Stomach (tissue), 9 donors: ENCODE results near the gene INSM1. TPM values are rescaled to one million over a fixed set of nuclear protein-coding genes. Genes with fewer than 3 reads are reported as not detected.

ENCODE experiments used
- DNase-seq, 2 donors: peaks; one replicate each; pipeline versions ENCODE4 v3.0.0 to v3.0.0-alpha.2; 2013 to 2019
- H3K27ac ChIP-seq, 5 donors: fragments of 200-600 bp in 4 of 5; sonication (generic) in 4 of 5; one replicate each; pipeline ENCODE4 v1.5.1; 2013 to 2019; ENCODE audit warnings: mild to moderate bottlenecking in 1 of 5, moderate library complexity in 1 of 5
- H3K27me3 ChIP-seq, 3 donors: fragments of 200-600 bp; sonication (generic); one replicate each; pipeline ENCODE4 v1.5.1; 2017 to 2019; ENCODE audit warnings: mixed run types in 1 of 3
- H3K36me3 ChIP-seq, 4 donors: fragments of 200-600 bp; sonication (generic); 1 replicate in 3 of 4; 2 replicates in 1 of 4; pipeline ENCODE4 v1.5.1; 2016 to 2019
- H3K4me1 ChIP-seq, 4 donors: fragments of 200-600 bp; sonication (generic); one replicate each; pipeline ENCODE4 v1.5.1; 2016 to 2019
- H3K4me3 ChIP-seq, 4 donors: fragments of 200-600 bp; sonication (generic) in 3 of 4; one replicate each; pipeline ENCODE4 v1.5.1; 2016 to 2019; ENCODE audit warnings: mild to moderate bottlenecking in 1 of 4
- H3K9me3 ChIP-seq, 4 donors: fragments of 200-600 bp; sonication (generic); one replicate each; pipeline ENCODE4 v1.5.1; 2016 to 2019
- EP300 ChIP-seq: sonication (generic); formaldehyde crosslinking; IDR thresholded peaks from one replicate; pipeline ENCODE4 v1.6.1; 2017; ENCODE audit warnings: antibody characterized with exemption
- POLR2A ChIP-seq, 4 donors: fragments of 450-650 bp; IDR thresholded peaks; one replicate each; pipeline ENCODE4 v1.6.1; 2016; ENCODE audit warnings: antibody characterized with exemption in 4 of 4, control low read depth in 2 of 4, mild to moderate bottlenecking in 1 of 4, moderate library complexity in 1 of 4
- POLR2AphosphoS5 ChIP-seq, 3 donors: sonication (generic); formaldehyde crosslinking; IDR thresholded peaks; one replicate each; pipeline ENCODE4 v1.6.1; 2016; ENCODE audit warnings: antibody characterized with exemption in 3 of 3
- WGBS, 5 donors: extraction: QIAGEN DNeasy Blood & Tissue Kit in 3 of 5; methylation state at CpG; one replicate each; pipeline versions ENCODE4 v1.1.5 to v1.1.7; 2013 to 2018; 5-methylcytosine and 5-hydroxymethylcytosine counted together
- intact Hi-C: fragments of 100-400 bp; cut with DNase I; formaldehyde crosslinking; loops from one replicate; pipeline ENCODE4 v1.15.1; 2023; ENCODE audit warnings: low total_unique reads
- polyA plus RNA-seq, 3 donors: library from polyadenylated mRNA; stranded (reverse); fragments of 200-250 nt; gene quantifications; one replicate each; pipeline ENCODE4 v1.2.3, GENCODE V29; 2013
- total RNA-seq, 5 donors: library from RNA; depleted of rRNA; stranded (reverse); fragments of >200 nt; gene quantifications; one replicate each; pipeline versions ENCODE4 v1.1.0 to v1.2.3, GENCODE V29; 2014 to 2016
- TF ChIP-seq, protein P1 (sequence below), 7 experiments: fragments of 450-650 bp in 4 of 7; fragments of 200-600 bp in 3 of 7; sonication (generic) in 3 of 7; IDR thresholded peaks; one replicate each; pipeline ENCODE4 v1.5.1; 2016 to 2019; ENCODE audit warnings: antibody characterized with exemption in 7 of 7, control low read depth in 2 of 7, mild to moderate bottlenecking in 1 of 7
- donor health status: healthy with polysubstance abuse.
- donor health status: Bipolar disorder and iron deficiency.
- donor health status: healthy.

The INSM1 gene
- total and polyA plus RNA-seq, 8 donors = 0.48 to 23.2 (median 2.0) TPM; not detected in 3

DNA sequence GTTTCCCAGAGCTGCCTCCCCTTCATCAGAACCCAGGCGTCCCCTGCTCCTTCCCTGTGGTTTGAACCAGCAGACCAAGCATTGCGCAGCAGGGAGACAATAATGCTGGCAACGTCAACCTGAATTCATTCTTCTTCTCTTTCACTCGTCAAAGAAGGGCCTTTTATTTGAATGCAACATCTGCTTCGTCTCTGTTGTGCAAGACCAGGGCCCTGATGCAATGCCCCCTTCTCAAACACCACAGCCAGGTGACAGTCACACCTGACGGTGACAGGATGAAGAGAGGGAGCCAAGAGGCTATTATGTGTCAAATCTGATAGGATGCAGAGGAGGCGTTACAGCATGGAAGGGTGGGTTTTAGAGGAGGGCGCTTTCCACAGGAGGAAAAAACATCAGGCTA lies 8.0 kb downstream of the INSM1 start:
- H3K36me3 ChIP-seq = no peaks in the 10 kb centered on the region
- DNase-seq = no peak
- H3K4me1 ChIP-seq = no peaks in the 10 kb centered on the region
- TF ChIP-seq POLR2AphosphoS5 (IDR thresholded peaks at IDR 0.05) (no peak), POLR2A (IDR thresholded peaks at IDR 0.05) (no peak), EP300 (no peak)
- TF ChIP-seq, protein P1, sequence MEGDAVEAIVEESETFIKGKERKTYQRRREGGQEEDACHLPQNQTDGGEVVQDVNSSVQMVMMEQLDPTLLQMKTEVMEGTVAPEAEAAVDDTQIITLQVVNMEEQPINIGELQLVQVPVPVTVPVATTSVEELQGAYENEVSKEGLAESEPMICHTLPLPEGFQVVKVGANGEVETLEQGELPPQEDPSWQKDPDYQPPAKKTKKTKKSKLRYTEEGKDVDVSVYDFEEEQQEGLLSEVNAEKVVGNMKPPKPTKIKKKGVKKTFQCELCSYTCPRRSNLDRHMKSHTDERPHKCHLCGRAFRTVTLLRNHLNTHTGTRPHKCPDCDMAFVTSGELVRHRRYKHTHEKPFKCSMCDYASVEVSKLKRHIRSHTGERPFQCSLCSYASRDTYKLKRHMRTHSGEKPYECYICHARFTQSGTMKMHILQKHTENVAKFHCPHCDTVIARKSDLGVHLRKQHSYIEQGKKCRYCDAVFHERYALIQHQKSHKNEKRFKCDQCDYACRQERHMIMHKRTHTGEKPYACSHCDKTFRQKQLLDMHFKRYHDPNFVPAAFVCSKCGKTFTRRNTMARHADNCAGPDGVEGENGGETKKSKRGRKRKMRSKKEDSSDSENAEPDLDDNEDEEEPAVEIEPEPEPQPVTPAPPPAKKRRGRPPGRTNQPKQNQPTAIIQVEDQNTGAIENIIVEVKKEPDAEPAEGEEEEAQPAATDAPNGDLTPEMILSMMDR (IDR thresholded peaks at IDR 0.05) = no peak
- H3K27me3 ChIP-seq = peaks cover 0 to 56% (median 24%) of the 10 kb centered on the region in 3 donors
- H3K27ac ChIP-seq = no peak overlapping the region
- intact Hi-C loops = no loop called here
- no peak overlapping the region for H3K4me3 ChIP-seq
- WGBS, 5 donors = 45 to 65% (median 61%) methylated on average over 8 of the region's 8 CpGs
- H3K9me3 ChIP-seq = peaks cover 0 to 8% (median 5%) of the 10 kb centered on the region in 4 donors

GRCh38 chr20:20386192-20386591 lies 18.3 kb downstream of the INSM1 start:
- 35 to 62% (median 51%) methylated on average over 9 of the region's 9 CpGs for WGBS, 5 donors
- peaks cover 4 to 22% (median 16%) of the 10 kb centered on the region in 4 donors for H3K36me3 ChIP-seq
- intact Hi-C loops = no loop called here

DNA sequence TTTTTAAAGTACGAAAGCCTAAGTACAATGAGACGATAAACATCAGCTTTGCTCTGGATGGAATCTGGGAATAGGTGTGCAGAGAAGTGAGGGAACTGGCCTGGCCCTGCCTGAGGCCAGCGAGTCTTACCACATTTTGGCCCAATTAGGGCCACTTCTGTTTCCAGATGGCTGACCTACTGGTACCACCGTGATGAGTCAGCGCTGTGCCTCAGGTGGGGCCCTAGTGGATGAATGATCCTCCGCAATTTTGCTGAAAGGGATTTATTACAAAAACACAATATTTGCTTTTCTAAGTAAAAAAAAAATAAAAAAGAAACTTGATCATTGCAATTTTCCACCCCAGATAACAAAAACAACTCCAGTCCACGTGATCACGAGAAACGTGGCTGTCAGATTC lies 22.5 kb downstream of the INSM1 start:
- TF ChIP-seq, protein P1 (IDR thresholded peaks at IDR 0.05) = no peak
- TF ChIP-seq EP300 (no peak), POLR2A (IDR thresholded peaks at IDR 0.05) (no peak), POLR2AphosphoS5 (IDR thresholded peaks at IDR 0.05) (no peak)
- intact Hi-C loops = no loop called here
- Histone ChIP-seq H3K4me1 (peaks cover 0 to 4% (median 0%) of the 10 kb centered on the region in 4 donors), H3K4me3 (no peak overlapping the region), H3K9me3 (no peaks in the 10 kb centered on the region), H3K27ac (no peak overlapping the region), H3K36me3 (peaks cover 24 to 62% (median 56%) of the 10 kb centered on the region in 4 donors), H3K27me3 (no peaks in the 10 kb centered on the region)
- DNase-seq = no peak
- WGBS, 5 donors = 93 to 97% (median 97%) methylated on average over 9 of the region's 9 CpGs

More at GRCh38 chr20:20386192-20386591, 18.3 kb downstream of the INSM1 start:
- no peak for DNase-seq
- H3K27ac ChIP-seq = no peak overlapping the region
- no peak overlapping the region for H3K4me3 ChIP-seq
- no peak for TF ChIP-seq POLR2AphosphoS5 (IDR thresholded peaks at IDR 0.05)
- TF ChIP-seq POLR2A (IDR thresholded peaks at IDR 0.05) = no peak
- TF ChIP-seq EP300 = no peak
- TF ChIP-seq, protein P1 (IDR thresholded peaks at IDR 0.05) = no peak
- H3K27me3 ChIP-seq = peaks cover 0 to 32% (median 0%) of the 10 kb centered on the region in 3 donors
- H3K9me3 ChIP-seq = peaks cover 0 to 2% (median 1%) of the 10 kb centered on the region in 4 donors
- no peaks in the 10 kb centered on the region for H3K4me1 ChIP-seq

DNA sequence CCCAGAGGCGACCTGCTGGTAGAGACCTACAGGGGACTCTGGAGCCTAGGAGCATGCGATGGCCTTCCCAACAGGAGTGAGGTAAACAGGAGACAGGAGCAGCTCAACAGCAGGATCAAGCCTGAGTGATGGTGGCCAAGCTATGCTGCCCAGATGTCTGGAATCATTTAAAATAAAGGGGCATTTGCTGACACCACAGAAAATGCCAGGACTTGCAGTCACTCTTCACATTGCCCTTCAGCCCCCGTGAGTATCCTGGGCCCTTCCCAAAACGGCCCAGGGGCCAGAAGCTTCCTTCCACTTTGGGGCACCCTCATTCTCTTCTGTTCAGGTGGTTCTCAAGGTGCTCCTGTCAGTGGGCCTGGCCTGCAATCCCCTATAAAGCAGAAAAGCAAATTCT lies 23.2 kb downstream of the INSM1 start:
- no peaks in the 10 kb centered on the region for H3K9me3 ChIP-seq
- H3K4me1 ChIP-seq = peaks cover 0 to 4% (median 0%) of the 10 kb centered on the region in 4 donors
- no peak for TF ChIP-seq POLR2A (IDR thresholded peaks at IDR 0.05)
- TF ChIP-seq, protein P1 (IDR thresholded peaks at IDR 0.05) = no peak
- TF ChIP-seq POLR2AphosphoS5 (IDR thresholded peaks at IDR 0.05) = no peak
- TF ChIP-seq EP300 = no peak
- no peak overlapping the region for H3K4me3 ChIP-seq
- H3K36me3 ChIP-seq = peaks cover 24 to 69% (median 63%) of the 10 kb centered on the region in 4 donors
- no peak for DNase-seq
- no peak overlapping the region for H3K27ac ChIP-seq
- WGBS, 5 donors = 77 to 92% (median 89%) methylated on average over 2 to 4 of the region's 4 CpGs
- no peaks in the 10 kb centered on the region for H3K27me3 ChIP-seq
- intact Hi-C loops = no loop called here
